Measurements from ENCODE around the gene ELF1. TPM values are rescaled to one million over a fixed set of nuclear protein-coding genes. Genes with fewer than 3 reads are reported as not detected.
"Not testable (repeated sequence)": the region's sequence is repeated elsewhere in the genome, so short reads cannot be mapped to it uniquely, and the experiment has no call there.

The ELF1 gene
- total RNA-seq, 2 donors from 2014 or later = 40.1 to 50.7 TPM

DNA sequence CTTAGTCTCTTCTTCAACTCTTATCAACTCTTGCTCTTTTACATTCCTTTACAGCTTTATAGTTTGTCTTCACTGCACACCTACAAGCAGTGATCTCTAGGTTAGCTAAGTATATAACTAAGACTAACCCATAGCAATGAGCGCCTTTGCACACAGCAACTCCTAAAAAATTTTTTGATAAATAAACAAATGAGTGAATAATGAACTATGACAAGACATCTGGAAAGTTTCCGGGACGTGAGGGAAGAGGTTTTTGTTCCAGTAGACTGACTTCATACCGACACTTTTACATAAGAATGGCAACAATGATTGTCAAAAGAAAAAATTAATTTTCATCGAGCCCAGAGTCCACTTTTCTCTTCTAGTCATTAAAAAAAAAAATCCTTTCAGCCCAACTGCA, 98.3 kb downstream of the ELF1 start:
- DNase-seq (no peak), ATAC-seq (no peak)
- intact Hi-C loops (cut with DNase I) = loop anchor here in 1 of 2 donors (10.0 kb wide), 1 partner anchor 126 kb away; no protein-coding TSS in a partner anchor

DNA sequence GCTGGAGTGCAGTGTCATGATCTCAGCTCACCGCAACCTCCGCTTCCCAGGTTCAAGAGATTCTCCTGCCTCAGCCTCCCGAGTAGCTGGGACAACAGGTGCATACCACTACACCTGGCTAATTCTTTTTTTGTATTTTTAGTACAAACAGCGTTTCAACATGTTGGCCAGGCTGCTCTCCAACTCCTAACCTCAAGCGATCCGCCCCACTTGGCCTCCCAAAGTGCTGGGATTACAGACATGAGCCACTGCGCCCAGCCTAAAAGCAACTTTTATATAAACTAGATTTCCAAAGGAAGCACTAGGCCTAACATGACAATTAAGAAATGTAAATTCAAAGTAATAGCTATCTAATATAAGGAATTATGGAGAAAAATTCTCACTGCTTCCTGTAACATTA, 99.2 kb downstream of the ELF1 start:
- intact Hi-C loops (cut with DNase I) = loop anchor here in 1 of 2 donors (10.0 kb wide), 1 partner anchor 125 kb away; no protein-coding TSS in a partner anchor
- DNase-seq, ATAC-seq: not testable (repeated sequence)

DNA sequence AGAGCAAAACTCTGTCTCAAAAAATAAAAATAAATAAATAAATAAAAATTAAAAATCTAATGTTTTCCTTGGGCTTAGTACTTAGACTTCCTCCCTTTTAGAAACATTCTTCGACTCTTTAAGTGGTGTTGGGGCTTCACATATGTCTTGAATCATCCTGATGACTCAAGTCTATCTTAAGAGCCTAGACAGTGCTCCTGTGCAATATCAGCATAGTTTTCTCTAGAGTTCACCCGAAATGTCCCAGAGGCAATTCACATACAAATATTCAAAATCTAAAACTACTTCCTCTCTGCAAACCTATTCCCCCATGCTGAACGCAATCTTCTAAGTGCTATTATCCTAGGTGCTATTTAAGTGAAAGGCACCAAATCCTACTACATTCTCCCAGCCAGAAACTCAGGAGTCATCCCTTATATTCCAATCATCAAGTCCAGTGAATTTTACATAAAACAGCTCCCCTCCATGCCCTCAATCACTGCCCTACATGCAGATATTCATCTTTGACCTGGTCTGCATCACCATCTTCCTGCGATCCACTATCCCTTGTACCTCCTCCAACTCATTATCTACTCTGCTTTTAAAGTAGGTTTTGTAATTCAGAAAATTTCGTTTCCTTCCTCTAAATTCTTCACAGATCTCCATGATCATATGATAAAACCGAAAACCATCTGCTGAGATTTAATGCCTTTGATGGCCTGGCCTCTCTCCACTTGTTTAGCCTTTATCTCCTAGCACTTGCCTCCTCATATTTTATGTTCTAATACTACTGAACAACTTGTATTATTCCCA, 102.7 kb downstream of the ELF1 start:
- DNase-seq (no peak), ATAC-seq (no peak)
- intact Hi-C loops (cut with DNase I) = no loop called here

DNA sequence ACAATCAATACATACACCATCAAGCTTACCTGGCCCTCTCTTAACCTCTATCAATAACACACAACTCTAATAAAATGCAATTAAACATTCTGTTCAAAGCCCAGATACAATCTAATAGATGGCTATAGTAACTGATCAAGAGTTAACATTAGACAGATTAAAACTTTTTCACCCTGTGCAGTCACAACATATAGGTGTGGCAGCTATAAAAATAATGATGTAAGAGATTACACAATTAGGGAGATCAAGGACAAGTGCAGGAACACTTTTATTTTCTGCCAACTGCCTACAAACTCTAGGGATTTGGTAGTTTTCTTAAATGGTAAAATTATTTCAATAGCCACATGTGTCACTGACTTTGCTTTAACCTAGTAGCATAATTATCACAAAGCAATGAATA, 104.3 kb downstream of the ELF1 start:
- not testable (repeated sequence) for ATAC-seq, DNase-seq

DNA sequence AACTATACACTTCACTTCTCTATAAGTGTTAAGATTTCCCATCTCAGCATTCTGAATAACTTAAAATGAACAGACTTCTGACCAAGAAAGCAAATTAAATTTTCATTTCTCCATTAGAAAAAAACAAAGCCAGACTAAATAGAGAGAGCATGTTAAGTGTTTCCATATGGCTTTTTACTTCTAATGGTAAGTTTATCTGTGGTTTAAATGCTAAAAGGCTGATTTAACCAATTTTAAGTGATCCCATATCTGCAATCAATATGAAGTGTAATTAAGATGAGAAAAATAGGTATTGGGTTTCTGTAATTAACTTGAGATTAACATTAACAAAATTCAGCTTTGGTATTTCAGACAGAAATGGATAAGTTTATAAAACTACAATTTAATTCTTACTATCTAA, 107.8 kb downstream of the ELF1 start:
- intact Hi-C loops (cut with DNase I) = no loop called here
- DNase-seq (no peak), ATAC-seq (no peak)

More for the DNA sequence above, 104.3 kb downstream of the ELF1 start:
- intact Hi-C loops (cut with DNase I) = not testable (repeated sequence)

DNA sequence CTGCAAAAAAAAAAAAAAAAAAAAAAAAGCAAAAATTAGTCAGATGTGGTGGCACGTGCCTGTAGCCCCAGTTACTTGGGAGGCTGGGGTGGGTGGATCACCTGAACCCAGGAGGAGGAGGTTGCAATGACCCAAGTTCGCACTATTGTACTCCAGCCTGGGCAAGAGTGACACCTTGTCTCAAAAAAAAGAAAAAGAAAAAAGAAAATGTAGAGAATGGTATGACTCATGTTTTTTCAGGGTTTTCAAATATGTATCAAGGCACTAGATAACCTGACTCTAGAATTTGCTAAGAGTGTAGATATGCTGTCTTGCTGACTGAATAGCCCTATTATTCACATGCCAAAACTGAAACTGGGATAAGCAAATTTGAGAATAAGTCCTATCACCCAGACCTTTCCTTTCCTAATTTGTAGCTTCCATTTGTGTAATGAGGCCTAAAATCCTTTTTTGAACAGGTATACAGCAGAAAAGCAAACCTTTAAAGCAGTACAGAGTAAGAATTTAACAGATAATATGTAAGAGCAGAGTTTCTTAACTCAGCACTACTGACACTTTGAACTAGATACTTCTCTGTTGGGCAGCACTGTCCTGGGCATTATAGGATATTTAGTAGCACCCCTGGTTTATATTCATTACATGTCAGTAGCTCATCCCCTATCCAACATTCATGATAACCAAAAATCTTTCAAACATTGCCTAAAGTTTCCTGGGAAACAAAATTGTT, 108.6 kb downstream of the ELF1 start:
- DNase-seq = no peak
- intact Hi-C loops (cut with DNase I) = no loop called here
- ATAC-seq = peak in 1 of 2 donors; percentile 87

DNA sequence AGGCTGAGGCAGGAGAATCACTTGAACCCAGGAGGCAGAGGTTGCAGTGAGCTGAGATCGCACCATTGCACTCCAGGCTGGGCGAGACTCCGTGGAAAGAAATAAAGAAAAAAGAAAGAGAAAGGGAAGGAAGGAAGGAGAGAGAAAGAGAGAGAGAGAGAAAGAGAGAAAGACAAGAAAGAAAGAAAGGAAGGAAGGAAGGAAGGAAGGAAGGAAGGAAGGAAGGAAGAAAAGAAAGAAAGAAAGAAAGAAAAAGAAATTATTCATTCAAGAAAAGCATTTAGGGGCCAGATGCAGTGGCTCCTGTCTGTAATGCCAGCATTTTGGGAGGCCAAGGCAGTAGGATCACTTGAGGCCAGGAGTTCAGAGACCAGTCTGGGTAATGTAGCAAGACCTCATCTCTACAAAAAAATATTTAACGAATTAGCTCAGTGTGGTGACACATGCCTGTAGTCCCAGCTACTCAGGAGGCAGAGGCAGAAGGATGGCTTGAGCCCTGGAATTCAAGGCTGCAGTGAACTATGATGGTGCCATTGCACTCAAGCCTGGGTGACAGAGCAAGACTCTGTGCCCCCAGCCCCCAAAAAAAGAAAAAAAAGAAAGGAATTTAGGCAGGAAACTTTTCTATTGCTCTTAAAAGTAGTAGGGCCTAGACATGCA, 109.4 kb downstream of the ELF1 start:
- DNase-seq; intact Hi-C loops (cut with DNase I); ATAC-seq: not testable (repeated sequence)

DNA sequence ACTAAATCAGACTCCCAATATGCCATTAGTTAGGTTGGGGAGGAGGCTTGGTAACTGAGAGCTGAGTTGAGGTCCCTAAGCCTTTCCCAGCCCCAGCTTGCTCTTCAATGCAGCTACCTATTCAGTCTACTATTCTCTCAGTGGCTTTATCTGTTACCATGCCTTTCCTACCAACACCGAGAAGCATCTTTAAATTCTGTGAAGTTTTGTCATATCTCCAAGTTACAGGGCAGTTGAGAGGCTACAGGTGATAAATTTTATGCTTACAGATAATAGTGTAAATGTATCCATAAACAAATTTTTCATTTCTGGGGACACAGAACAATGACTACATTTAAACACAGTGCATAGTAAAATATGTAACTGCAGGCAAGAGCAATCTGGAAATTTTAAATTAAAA, 110.6 kb downstream of the ELF1 start:
- intact Hi-C loops (cut with DNase I) = no loop called here
- no peak for ATAC-seq
- no peak for DNase-seq

DNA sequence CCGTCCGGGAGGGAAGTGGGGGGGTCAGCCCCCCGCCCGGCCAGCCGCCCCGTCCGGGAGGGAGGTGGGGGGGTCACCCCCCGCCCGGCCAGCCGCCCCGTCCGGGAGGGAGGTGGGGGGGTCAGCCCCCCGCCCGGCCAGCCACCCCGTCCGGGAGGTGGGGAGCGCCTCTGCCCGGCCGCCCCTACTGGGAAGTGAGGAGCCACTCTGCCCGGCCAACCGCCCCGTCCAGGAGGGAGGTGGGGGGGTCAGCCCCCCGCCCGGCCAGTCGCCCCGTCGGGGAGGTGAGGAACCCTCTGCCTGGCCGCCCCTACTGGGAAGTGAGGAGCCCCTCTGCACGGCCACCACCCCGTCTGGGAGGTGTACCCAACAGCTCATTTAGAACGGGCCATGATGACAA, 118.1 kb downstream of the ELF1 start:
- DNase-seq; intact Hi-C loops (cut with DNase I); ATAC-seq: not testable (repeated sequence)

DNA sequence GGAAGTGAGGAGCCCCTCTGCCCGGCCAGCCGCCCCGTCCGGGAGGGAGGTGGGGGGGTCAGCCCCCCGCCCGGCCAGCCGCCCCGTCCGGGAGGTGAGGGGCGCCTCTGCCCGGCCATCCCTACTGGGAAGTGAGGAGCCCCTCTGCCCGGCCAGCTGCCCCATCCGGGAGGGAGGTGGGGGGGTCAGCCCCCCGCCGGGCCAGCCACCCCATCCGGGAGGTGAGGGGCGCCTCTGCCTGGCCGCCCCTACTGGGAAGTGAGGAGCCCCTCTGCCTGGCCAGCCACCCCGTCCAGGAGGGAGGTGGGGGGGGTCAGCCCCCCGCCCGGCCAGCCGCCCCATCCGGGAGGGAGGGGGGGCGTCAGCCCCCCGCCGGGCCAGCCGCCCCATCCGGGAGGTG, 118.5 kb downstream of the ELF1 start:
- intact Hi-C loops (cut with DNase I); ATAC-seq; DNase-seq: not testable (repeated sequence)

DNA sequence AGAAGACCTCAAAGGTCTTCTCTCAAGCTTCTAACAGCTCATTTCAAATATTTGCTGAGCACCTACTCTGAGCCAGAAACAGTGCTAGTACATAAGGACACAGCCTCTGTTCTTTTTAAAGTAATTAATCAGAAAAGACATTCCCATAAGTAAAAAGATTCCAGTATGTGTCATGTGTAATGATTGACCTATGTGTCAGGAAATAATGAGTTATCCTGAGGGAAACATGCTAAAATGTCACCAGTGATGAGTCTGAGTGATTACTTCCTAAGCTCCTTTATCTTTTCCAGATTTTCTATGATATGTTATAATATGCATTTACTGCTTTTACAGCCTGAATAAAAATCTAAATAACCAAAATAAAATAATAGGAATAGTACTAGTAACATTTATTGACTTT, 122.1 kb downstream of the ELF1 start:
- ATAC-seq (no peak), DNase-seq (no peak)
- intact Hi-C loops (cut with DNase I) = no loop called here

DNA sequence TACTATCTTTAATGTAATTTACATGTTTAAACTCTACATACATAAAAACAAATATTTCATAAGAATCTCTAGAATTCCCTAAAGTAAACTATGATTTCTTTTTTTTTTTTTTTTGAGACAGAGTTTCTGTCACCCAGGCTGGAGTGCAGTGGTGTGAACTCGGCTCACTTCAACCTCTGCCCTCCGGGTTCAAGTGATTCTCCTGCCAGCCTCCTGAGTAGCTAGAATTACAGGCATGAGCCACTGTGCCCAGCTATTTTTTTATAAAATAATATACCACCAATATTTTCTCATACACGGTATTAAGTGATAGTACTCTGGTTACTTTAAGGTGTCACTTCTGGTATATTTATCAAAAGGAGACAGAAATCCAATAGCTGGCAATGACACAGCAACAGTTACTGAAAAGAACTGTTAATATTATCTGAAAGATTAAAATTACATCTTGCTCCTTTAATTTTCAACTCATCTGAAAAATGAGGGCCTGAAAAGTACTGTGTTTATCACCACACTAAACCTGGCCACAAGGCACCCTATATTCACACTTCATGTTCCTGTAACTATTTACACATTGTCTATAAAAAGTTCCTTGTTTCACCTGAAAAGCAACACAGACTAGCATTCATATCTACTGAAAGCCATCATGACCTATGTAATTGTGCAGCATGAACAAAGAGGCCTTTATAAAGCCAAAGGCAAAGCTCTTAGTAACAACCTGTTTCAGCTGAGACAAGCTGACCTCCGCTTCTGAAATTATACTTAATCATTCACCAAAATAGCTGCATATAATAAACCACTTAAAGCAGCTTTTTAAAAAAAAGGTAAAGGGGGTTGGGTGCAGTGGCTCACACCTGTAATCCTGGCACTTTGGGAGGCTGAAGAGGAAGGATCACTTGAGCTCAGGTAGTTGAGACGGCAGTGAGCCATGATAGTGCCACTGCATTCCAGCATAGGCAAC, 123.6 kb downstream of the ELF1 start:
- intact Hi-C loops (cut with DNase I) = no loop called here
- ATAC-seq = no peak
- no peak for DNase-seq

DNA sequence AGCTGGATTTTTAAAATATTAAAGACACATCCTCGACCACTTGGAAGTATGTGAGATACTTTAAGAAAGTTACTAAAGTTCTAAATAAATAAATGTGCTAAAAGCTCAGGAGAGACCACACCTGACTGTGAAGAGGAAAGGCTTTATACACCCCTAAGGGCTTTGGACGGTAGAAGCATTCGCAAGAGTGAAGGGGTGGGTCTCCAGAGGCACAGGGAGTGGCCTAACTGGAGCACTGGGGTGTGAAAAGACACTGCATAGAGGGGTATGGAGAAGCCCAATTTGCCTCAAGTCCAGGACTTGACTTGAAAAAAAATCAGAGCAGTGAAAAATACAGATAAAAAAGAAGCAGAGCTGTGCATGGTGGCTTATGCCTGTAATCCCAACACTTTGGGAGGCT, 125.5 kb downstream of the ELF1 start:
- intact Hi-C loops (cut with DNase I); DNase-seq; ATAC-seq: not testable (repeated sequence)

DNA sequence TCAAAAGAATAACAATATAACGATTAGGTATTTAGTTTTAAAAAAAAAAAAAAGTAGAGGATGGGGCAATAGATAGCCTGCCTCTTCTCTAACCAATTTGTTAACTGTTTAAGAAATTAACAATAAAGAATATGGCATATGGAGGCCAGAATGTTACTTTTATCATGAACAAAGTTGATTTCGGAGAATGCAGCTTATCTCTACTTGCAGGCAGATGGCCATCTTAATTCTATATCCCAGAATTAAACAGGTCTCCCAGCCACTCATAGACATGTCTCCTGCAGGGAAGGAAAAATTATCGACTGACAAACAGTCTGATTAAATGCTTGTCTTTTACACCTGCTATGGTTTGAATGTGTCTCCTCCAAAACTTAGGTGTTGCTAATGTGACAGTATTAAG, 133.1 kb downstream of the ELF1 start:
- ATAC-seq (no peak), DNase-seq (no peak)
- intact Hi-C loops (cut with DNase I) = no loop called here

DNA sequence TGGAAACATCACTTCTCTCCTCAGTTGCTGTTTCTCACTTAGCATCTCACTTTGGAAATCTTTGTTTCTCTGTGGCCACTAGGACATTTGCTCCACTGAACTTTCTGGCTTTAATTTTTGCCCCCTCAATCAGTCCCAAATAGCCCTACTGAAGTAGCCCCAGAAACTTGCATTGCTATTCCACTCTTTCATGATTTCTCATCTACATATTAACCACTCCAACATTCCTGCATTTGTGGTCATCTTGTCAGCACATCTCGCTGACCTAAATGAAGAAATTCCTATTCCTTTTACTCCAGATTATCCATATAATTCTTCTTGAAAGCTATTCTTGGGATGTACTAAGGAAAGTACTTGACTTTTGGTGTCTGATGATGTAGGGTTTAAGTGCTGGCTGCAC, 134.9 kb downstream of the ELF1 start:
- ATAC-seq; DNase-seq; intact Hi-C loops (cut with DNase I): not testable (repeated sequence)
